G401.6 (cell line): ENCODE results near the gene RTCB.
"Not testable (repeated sequence)": the region's sequence is repeated elsewhere in the genome, so short reads cannot be mapped to it uniquely, and the experiment has no call there.

Experiments
- FAIRE-seq: peaks from 2 replicates; lab custom pipeline; 2012; peaks lifted over from hg19 to GRCh38; lab: Jason Lieb, UNC

The RTCB gene

DNA sequence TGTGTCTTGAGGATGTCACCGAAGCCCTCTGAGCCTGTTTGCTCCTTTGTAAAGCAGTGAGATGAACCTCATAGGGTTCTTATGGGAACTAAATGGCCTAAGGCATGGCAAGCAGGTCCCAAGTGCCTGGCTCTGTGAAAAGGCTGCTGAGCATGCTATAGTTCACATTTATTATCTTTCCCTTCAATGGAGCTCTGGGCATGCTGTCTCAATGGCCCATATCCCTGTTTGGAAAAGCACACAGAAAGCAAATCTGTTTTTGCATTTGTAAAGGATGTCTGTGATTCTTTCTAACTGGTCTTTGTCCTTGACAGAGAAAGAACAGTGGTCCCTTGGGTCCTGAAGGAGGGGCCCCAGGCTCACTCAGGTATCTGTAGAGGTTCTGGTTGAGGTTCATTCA lies 26.4 kb downstream of the RTCB start:
- FAIRE-seq: no peak

DNA sequence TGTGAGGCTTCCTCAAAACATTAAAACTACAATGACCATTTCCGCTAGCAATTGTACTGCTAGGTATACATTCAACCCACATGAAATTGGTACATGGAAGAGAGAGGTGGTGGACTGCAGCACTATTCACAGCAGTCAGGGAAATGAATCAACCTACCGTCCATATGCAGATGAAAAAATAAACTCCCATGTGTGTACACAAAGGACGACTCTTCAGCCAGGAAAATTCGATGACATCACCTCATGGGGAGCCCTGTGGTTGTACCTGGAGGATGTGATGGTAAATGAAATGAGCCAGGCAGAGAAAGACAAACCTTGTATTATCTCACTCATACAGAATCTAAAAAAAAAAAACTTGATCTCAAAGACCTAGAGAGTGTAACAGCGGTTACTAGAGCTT lies 31.1 kb downstream of the RTCB start:
- no peak for FAIRE-seq

DNA sequence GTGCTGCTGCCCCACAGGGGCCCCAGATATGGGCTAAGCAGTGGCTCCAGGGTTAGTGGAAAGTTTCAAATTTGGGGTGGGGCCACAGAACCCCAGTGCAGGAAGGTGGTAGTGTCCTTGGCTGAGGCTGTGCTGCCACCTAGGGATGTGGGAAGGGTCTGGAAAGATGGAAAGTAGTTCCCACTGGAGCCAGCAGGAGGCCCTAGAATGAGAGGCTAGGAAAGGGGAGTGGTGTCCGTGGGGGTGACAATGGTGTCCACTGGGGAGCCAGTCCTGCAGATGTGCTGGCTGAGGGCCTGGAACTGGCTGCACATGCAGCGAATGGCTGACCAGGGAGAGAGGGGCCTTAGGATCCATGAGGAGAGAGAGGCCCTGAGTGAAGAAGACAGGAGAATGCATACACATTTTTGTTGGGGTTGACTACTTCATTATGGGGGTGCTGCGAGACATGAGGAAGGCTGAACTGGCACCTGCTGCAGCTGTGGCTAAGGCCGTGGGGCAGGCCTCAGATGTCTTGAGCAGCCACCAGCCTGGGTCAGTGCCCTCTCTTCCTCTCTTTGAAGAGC lies 33.3 kb downstream of the RTCB start:
- FAIRE-seq: no peak

GRCh38 chr22:32376681-32377080 lies 35.4 kb downstream of the RTCB start:
- no peak for FAIRE-seq

DNA sequence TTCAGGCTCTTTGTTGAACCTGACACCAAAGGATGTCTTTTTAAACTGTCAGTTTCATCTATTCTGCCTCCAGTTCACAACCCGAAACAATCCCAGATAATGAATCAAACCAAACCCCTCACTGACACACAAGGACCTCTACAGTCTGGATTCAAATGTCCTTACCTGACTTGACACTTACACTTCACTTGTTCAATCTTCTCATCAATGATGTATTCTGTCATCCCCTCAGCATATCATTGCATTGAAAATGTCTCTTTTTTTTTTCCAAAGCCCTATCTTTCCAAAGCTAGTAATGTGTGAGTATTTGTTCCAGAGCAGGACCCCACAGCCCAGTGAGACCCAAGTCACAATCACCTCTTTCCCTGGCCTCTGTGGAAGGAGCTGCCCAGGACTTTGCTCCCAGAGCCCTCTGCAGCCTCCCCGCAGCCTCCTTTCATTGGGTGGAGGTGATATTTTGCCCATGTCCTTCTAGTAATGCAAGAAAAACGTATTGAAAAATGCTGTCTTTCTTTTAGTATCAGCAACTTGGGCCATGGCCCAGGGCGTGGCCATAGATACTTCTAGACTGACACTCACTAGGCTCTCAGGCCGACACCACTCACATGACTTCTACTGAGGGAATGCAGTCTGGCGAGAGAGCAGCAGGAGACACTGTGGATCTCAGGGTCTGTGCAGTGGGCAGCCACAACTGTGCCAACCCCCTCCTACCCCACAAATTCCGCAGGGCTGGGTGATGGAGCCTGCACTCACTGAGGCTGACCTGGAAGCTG lies 36.2 kb downstream of the RTCB start:
- no peak for FAIRE-seq

GRCh38 chr22:32364210-32364609 lies 47.8 kb downstream of the RTCB start:
- no peak for FAIRE-seq

DNA sequence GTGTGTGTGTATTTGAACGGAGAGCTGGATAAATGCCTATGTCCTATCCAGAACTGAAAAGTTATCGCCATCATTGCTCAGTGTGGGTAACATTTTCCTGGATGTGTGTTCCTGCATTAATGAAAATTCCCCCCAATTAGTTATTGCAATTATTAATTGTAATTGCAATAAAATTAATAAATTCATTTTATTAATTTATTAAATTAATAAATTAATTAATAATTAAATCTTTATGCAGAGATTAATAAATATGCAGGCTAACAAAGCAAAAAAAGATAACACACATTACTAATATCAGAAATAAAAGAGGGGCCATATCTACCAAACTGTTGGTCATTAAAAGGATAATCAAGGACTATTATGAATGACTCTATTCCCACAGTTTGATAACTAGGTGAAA lies 50.8 kb downstream of the RTCB start:
- FAIRE-seq: no peak

DNA sequence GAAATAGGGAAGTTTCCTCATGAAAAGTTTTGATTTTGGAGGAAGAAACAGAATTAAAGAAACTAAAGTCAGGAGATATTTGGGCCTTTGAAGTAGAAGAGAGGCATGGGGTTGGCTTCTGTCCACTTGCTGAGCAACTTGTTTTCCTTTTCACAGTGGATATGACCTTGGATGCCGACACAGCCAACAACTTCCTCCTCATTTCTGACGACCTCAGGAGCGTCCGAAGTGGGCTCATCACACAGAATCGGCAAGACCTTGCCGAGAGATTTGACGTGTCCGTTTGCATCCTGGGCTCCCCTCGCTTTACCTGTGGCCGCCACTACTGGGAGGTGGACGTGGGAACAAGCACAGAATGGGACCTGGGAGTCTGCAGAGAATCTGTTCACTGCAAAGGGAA lies 52.0 kb downstream of the RTCB start:
- FAIRE-seq: not testable (repeated sequence)

DNA sequence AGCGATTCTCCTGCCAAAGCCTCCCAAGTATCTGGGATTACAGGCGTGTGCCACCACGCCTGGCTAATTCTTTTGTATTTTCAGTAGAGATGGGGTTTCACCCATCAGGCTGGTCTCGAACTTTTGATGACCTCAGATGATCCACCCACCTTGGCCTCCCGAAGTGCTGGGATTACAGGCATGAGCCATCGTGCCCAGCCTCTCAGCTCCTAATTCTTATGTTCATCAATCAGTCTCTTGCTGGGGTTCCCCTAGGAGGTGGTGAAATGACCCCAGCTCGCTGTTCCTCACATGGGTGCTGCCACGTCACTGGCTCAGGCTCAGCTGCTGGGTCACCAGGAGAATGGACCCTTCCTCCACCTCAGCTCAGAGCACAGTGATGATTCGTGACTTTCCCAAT lies 54.5 kb downstream of the RTCB start, which contains the start of gene RFPL3:
RFPL3 (plus strand) TSS at position 301 of the 400 bp plus-strand sequence. CDS start 205 bp downstream, outside the sequence.
- FAIRE-seq: not testable (repeated sequence)

DNA sequence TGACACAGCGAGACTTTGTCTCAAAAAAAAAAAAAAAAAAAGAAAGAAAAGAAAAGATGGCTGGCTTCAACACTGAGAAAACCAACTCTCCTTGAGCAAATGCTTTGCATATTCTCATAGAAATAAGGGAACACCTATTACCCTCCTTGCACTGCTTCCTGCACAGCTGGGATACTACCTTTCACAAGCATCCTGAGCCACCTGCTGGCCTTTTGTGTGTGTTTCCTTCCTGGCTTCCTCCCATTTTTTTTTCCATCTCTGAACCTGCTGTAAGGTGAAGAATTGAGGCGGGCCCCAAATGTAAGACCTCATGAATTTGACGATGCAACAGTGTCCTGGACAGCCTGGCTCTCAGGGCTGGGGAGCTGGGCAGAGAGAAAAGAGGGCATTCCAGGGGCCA lies 56.3 kb downstream of the RTCB start:
- no peak for FAIRE-seq

DNA sequence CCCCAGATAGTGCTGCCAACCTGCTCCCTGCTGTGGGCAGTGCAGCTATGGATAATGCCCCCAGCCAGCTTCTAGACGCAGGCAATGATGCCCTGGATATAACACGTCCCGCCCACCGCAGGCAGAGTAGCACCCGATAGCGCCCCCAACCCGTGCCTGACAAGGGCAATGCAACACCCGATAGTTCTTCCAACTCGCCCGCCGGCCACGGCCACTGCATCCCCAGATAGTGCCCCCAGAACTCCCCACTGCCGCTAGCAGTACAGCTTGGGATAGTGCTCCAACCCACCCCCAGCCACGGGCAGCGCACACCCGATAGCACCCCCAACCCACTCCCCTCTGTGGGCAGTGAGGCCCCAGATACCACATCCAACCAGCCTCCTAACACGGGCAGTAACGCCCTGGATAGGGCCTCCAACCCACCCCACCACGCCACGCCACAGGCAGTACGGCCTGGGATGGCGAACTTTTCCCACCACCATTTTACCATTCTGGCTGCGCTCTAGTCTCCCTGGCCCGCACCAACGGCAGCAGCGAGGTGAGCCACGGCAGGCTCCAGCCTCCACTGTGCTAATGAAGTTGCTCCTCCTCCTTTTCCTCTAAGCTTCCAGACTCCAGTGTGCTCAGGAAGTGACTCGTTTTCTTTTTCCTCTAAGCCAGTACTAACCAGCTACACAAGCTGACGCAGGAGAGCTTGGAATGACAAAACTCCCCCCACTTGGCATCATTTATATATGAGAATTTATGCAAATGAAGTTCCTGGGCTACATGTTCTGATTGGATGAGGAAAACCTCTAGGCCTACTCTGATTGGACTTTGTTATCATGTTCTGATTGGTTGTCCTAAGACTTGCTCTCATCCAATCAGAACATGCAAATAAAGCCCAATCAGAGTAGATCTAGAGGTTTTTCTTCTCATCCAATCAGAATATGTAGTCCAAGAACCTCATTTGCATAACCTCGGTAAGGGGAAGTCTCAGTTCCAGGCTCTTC lies 57.4 kb downstream of the RTCB start:
- no peak for FAIRE-seq

GRCh38 chr22:32353840-32354239 lies 58.2 kb downstream of the RTCB start:
- FAIRE-seq: no peak

- FAIRE-seq: no peak
Measured at GRCh38 chr22:32353292-32353691, 58.8 kb downstream of the RTCB start.

DNA sequence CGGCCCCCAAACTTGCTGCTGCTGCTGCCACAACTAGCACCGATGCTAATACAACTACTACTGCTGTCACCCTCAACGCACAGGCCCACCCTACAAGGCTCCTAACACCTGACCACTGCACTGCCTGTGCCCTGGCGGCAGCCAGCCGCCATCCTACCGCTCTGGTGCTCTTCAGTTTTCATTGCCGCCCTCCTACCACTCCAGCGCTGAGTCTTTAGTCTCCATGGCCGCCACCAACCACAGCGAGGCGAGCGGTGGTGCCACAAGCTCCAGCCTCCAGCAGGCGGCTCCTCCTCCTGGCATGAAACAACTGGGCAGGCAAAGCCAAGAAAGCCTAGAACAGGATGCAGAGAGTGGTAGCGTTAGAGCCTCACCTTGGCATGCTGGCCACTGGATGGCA lies 59.4 kb downstream of the RTCB start:
- FAIRE-seq: no peak

GRCh38 chr22:32351875-32352274 lies 60.2 kb downstream of the RTCB start:
- not testable (repeated sequence) for FAIRE-seq

GRCh38 chr22:32348031-32348611 lies 63.9 kb downstream of the RTCB start:
- no peak for FAIRE-seq

DNA sequence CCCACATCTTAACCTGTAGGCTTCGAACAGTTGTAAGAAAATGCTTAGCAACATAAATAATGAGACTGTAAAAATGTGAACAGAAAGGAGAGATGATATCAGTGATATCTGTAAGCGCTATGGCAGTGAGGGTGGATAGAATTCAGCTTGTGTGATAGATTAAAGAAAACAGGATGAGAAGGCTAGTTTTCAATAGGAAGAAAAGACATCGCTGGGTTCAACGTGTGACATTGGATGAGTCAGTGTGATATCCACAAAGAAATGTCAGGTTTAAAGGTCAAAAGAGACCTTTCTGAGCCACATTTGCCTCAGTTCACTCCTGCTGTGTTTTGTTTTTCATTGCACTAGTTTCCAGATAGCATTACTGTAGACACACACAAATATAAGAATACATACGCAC lies 68.1 kb downstream of the RTCB start:
- no peak for FAIRE-seq

- FAIRE-seq: no peak
Measured at GRCh38 chr22:32342977-32343376, 69.1 kb downstream of the RTCB start.

DNA sequence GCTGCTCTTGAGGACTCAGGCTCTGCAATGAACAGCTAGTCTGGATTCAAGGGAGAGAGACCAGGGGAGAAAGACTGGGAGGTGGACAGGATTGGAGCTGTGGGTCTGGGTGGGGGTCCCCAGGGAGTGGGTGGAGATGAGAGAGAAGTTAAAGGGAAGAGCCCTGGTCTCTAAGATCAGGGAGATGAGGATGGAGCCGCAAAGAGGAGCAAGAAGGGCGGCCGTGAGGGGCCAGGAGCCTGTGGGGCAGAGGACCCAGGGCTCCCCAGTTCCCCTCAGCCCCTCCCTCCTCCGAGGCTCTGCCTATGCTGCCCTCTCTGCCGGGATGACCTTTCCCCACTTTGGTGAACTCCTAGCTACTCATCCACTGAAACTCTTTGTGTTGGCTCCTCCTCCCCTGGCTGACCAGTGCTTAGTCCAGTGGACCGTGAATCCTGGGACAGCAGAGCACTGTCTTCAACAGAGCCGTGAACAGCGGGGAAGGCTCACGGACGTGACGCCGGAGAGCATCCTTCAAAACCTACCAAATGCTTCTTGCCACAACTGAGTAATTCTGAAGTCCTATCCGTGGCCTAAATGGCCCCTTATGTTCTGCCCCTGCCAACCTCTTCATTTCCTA lies 70.8 kb downstream of the RTCB start:
- FAIRE-seq: no peak

GRCh38 chr22:32340411-32340810 lies 71.6 kb downstream of the RTCB start:
- no peak for FAIRE-seq

- FAIRE-seq: no peak
Measured at GRCh38 chr22:32339190-32340012, 72.6 kb downstream of the RTCB start.
